Thyroid gland (tissue), 4 donors: ENCODE data around the gene DCTN1.

ENCODE experiments used
- CTCF ChIP-seq, 6 experiments: fragments of 200-600 bp in 3 of 6; fragments of 450-650 bp in 3 of 6; sonication (generic) in 3 of 6; IDR thresholded peaks; one replicate each; pipeline ENCODE4 v1.5.1; 2016 to 2019; ENCODE audit warnings: antibody characterized with exemption in 6 of 6, mild to moderate bottlenecking in 2 of 6, inconsistent platforms in 1 of 6, moderate library complexity in 1 of 6
- POLR2A ChIP-seq, 2 donors: fragments of 450-650 bp; IDR thresholded peaks; one replicate each; pipeline ENCODE4 v1.6.1; 2017; ENCODE audit warnings: antibody characterized with exemption in 2 of 2, mild to moderate bottlenecking in 2 of 2, moderate library complexity in 1 of 2

- TF ChIP-seq CTCF (IDR thresholded peaks at IDR 0.05) (no peak), POLR2A (IDR thresholded peaks at IDR 0.05) (no peak)
Measured at GRCh38 chr2:74374509-74375205, 5.5 kb downstream of the DCTN1 start.
